ENCODE results near the gene NLRP11.

Gene NLRP11

GRCh38 chr19:55831846-55832245, at the start of gene NLRP11:
NLRP11 (minus strand) TSS chr19:55831999; CDS start chr19:55818174, 13,825 bp downstream.
- H3K4me3 ChIP-seq: no peak within 1 kb of the TSS
- no peak within 1 kb of the TSS for H3K27ac ChIP-seq

- Histone ChIP-seq H3K4me3 (no peak overlapping the region), H3K27ac (no peak overlapping the region)
These were observed 45.4 kb upstream of the NLRP11 start for GRCh38 chr19:55877211-55877610.

- no peak overlapping the region for H3K4me3 ChIP-seq
These were observed 38.9 kb upstream of the NLRP11 start for GRCh38 chr19:55870736-55871135.

GRCh38 chr19:55867101-55867500, 35.3 kb upstream of the NLRP11 start:
- Histone ChIP-seq H3K4me3 (no peak overlapping the region), H3K27ac (no peak overlapping the region)

More at GRCh38 chr19:55870736-55871135, 38.9 kb upstream of the NLRP11 start:
- H3K27ac ChIP-seq: no peak overlapping the region

- Histone ChIP-seq H3K4me3 (no peak overlapping the region), H3K27ac (no peak overlapping the region)
These were observed 34.7 kb upstream of the NLRP11 start for GRCh38 chr19:55866521-55866920.

- Histone ChIP-seq H3K4me3 (no peak overlapping the region), H3K27ac (no peak overlapping the region)
These were observed 27.2 kb upstream of the NLRP11 start for GRCh38 chr19:55858969-55859368.

GRCh38 chr19:55858401-55858800, 26.6 kb upstream of the NLRP11 start:
- no peak overlapping the region for H3K27ac ChIP-seq
- no peak overlapping the region for H3K4me3 ChIP-seq

GRCh38 chr19:55857974-55858373, 26.2 kb upstream of the NLRP11 start:
- Histone ChIP-seq H3K27ac (no peak overlapping the region), H3K4me3 (no peak overlapping the region)

GRCh38 chr19:55857149-55857548, 25.4 kb upstream of the NLRP11 start:
- Histone ChIP-seq H3K27ac (no peak overlapping the region), H3K4me3 (no peak overlapping the region)

GRCh38 chr19:55855160-55855559, 23.4 kb upstream of the NLRP11 start:
- Histone ChIP-seq H3K4me3 (no peak overlapping the region), H3K27ac (no peak overlapping the region)

- H3K27ac ChIP-seq: no peak overlapping the region
- H3K4me3 ChIP-seq: no peak overlapping the region
These were observed 7.1 kb upstream of the NLRP11 start for GRCh38 chr19:55838906-55839305.

- Histone ChIP-seq H3K4me3 (no peak overlapping the region), H3K27ac (no peak overlapping the region)
These were observed 6.5 kb upstream of the NLRP11 start for GRCh38 chr19:55838251-55838650.

- no peak within 1 kb of the TSS for H3K4me3 ChIP-seq
- no peak within 1 kb of the TSS for H3K27ac ChIP-seq
These were observed 4.5 kb upstream of the NLRP11 start, which contains the start of gene NLRP4 for GRCh38 chr19:55836340-55836739. NLRP4 (plus strand) TSS chr19:55836540; CDS start chr19:55852081, 15,541 bp downstream.

- H3K4me3 ChIP-seq: no peak overlapping the region
- H3K27ac ChIP-seq: no peak overlapping the region
These were observed 877 bp upstream of the NLRP11 start for GRCh38 chr19:55832676-55833075.

GRCh38 chr19:55830656-55831055, 1.1 kb downstream of the NLRP11 start:
- no peak overlapping the region for H3K27ac ChIP-seq
- no peak overlapping the region for H3K4me3 ChIP-seq

- Histone ChIP-seq H3K4me3 (no peak overlapping the region), H3K27ac (no peak overlapping the region)
These were observed 11.8 kb downstream of the NLRP11 start for GRCh38 chr19:55820037-55820436.

GRCh38 chr19:55813906-55814305, 17.9 kb downstream of the NLRP11 start:
- Histone ChIP-seq H3K27ac (no peak overlapping the region), H3K4me3 (no peak overlapping the region)

- Histone ChIP-seq H3K4me3 (no peak overlapping the region), H3K27ac (no peak overlapping the region)
These were observed 19.4 kb downstream of the NLRP11 start for GRCh38 chr19:55812449-55812848.

- H3K4me3 ChIP-seq: no peak overlapping the region
- no peak overlapping the region for H3K27ac ChIP-seq
These were observed 20.5 kb downstream of the NLRP11 start for GRCh38 chr19:55811340-55811739.

- H3K4me3 ChIP-seq: no peak overlapping the region
- no peak overlapping the region for H3K27ac ChIP-seq
These were observed 22.3 kb downstream of the NLRP11 start for GRCh38 chr19:55809381-55810058.

- no peak overlapping the region for H3K4me3 ChIP-seq
- H3K27ac ChIP-seq: no peak overlapping the region
These were observed 29.5 kb downstream of the NLRP11 start for GRCh38 chr19:55802281-55802680.

GRCh38 chr19:55801416-55801815, 30.4 kb downstream of the NLRP11 start:
- Histone ChIP-seq H3K27ac (no peak overlapping the region), H3K4me3 (no peak overlapping the region)
